Activated naive CD4-positive, alpha-beta T cell treated with anti-CD3 and anti-CD28 coated beads for 36 hours (primary cell): ENCODE results near the gene SLC5A2. TPM values are rescaled to one million over a fixed set of nuclear protein-coding genes. Genes with fewer than 3 reads are reported as not detected.
"Not testable (repeated sequence)": the region's sequence is repeated elsewhere in the genome, so short reads cannot be mapped to it uniquely, and the experiment has no call there.

ENCODE experiments used
- CTCF ChIA-PET: fragments of 350-600 bp; sonication (Branson Sonifier 250); formaldehyde crosslinking; loops from one replicate; lab custom pipeline; 2021; ENCODE audit warnings: antibody characterized with exemption; lab: Charles Lee
- DNase-seq: peaks from one replicate; pipeline ENCODE4 v3.0.0-alpha.2; 2020
- H3K27ac Mint-ChIP-seq: one replicate; pipeline ENCODE4 v1.8.0; 2021; ENCODE audit warnings: mild to moderate bottlenecking, mixed read lengths
- H3K27me3 Mint-ChIP-seq: one replicate; pipeline ENCODE4 v1.8.0; 2021; ENCODE audit warnings: low read depth, mixed read lengths
- H3K36me3 Mint-ChIP-seq: one replicate; pipeline ENCODE4 v1.8.0; 2021; ENCODE audit warnings: low read depth, mixed read lengths
- H3K4me1 Mint-ChIP-seq: one replicate; pipeline ENCODE4 v1.8.0; 2021; ENCODE audit warnings: low read depth, mixed read lengths
- H3K4me3 Mint-ChIP-seq: one replicate; pipeline ENCODE4 v1.8.0; 2021; ENCODE audit warnings: mild to moderate bottlenecking, moderate library complexity, mixed read lengths
- H3K9me3 Mint-ChIP-seq: one replicate; pipeline ENCODE4 v1.8.0; 2021; ENCODE audit warnings: mixed read lengths
- intact Hi-C: fragments of 100-400 bp; cut with micrococcal nuclease; formaldehyde crosslinking; loops from one replicate; pipeline ENCODE4 v1.15.1; 2023
- total RNA-seq, 2 experiments: library from RNA; stranded (reverse); gene quantifications; one replicate each; pipeline ENCODE4 v1.2.3, GENCODE V29; 2021

Gene SLC5A2
- total RNA-seq, 2 experiments from 2014 or later = not detected

GRCh38 chr16:31513126-31513525 is 30.2 kb downstream of the SLC5A2 start:
- no peak for DNase-seq
- H3K27me3 Mint-ChIP-seq = no peaks in the 10 kb centered on the region
- peaks cover 11% of the 10 kb centered on the region for H3K4me1 Mint-ChIP-seq
- CTCF ChIA-PET = no interaction called here
- no peaks in the 10 kb centered on the region for H3K9me3 Mint-ChIP-seq
- H3K4me3 Mint-ChIP-seq = no peak overlapping the region
- intact Hi-C loops = no loop called here
- no peaks in the 10 kb centered on the region for H3K36me3 Mint-ChIP-seq
- no peak overlapping the region for H3K27ac Mint-ChIP-seq

- Mint-ChIP-seq H3K27ac (no peak overlapping the region), H3K4me3 (no peak overlapping the region), H3K36me3 (no peaks in the 10 kb centered on the region), H3K4me1 (peaks cover 11% of the 10 kb centered on the region), H3K27me3 (no peaks in the 10 kb centered on the region), H3K9me3 (no peaks in the 10 kb centered on the region)
- intact Hi-C loops = no loop called here
- DNase-seq = no peak
- CTCF ChIA-PET = no interaction called here
These were observed 31.0 kb downstream of the SLC5A2 start for GRCh38 chr16:31513884-31514283.

- no peaks in the 10 kb centered on the region for H3K36me3 Mint-ChIP-seq
- no peaks in the 10 kb centered on the region for H3K9me3 Mint-ChIP-seq
- intact Hi-C loops = no loop called here
- H3K27me3 Mint-ChIP-seq = no peaks in the 10 kb centered on the region
- no peak overlapping the region for H3K4me3 Mint-ChIP-seq
- no peak overlapping the region for H3K27ac Mint-ChIP-seq
- CTCF ChIA-PET = no interaction called here
- H3K4me1 Mint-ChIP-seq = no peaks in the 10 kb centered on the region
- DNase-seq = no peak
These were observed 35.0 kb downstream of the SLC5A2 start for GRCh38 chr16:31517800-31518402.

GRCh38 chr16:31519759-31520431 is 37.0 kb downstream of the SLC5A2 start:
- H3K9me3 Mint-ChIP-seq = no peaks in the 10 kb centered on the region
- no peaks in the 10 kb centered on the region for H3K27me3 Mint-ChIP-seq
- H3K4me3 Mint-ChIP-seq = no peak overlapping the region
- CTCF ChIA-PET = interaction anchor here (0.5 kb wide), 1 partner anchor 312 kb away, joined by 3 read pairs; no protein-coding TSS in a partner anchor
- no peaks in the 10 kb centered on the region for H3K36me3 Mint-ChIP-seq
- no peak for DNase-seq
- intact Hi-C loops = no loop called here
- H3K27ac Mint-ChIP-seq = no peak overlapping the region
- H3K4me1 Mint-ChIP-seq = no peaks in the 10 kb centered on the region

GRCh38 chr16:31521368-31521767 is 38.4 kb downstream of the SLC5A2 start:
- DNase-seq = no peak
- no peak overlapping the region for H3K27ac Mint-ChIP-seq
- H3K27me3 Mint-ChIP-seq = no peaks in the 10 kb centered on the region
- no peaks in the 10 kb centered on the region for H3K36me3 Mint-ChIP-seq
- H3K9me3 Mint-ChIP-seq = no peaks in the 10 kb centered on the region
- CTCF ChIA-PET = no interaction called here
- no peak overlapping the region for H3K4me3 Mint-ChIP-seq
- H3K4me1 Mint-ChIP-seq = no peaks in the 10 kb centered on the region
- intact Hi-C loops = no loop called here

- no peaks in the 10 kb centered on the region for H3K9me3 Mint-ChIP-seq
- DNase-seq = no peak
- no peak overlapping the region for H3K4me3 Mint-ChIP-seq
- no peaks in the 10 kb centered on the region for H3K27me3 Mint-ChIP-seq
- no peaks in the 10 kb centered on the region for H3K4me1 Mint-ChIP-seq
- intact Hi-C loops = no loop called here
- no peak overlapping the region for H3K27ac Mint-ChIP-seq
- H3K36me3 Mint-ChIP-seq = no peaks in the 10 kb centered on the region
- CTCF ChIA-PET = no interaction called here
These were observed 39.1 kb downstream of the SLC5A2 start for GRCh38 chr16:31522071-31522470.

- CTCF ChIA-PET, H3K27ac Mint-ChIP-seq: not testable (repeated sequence)
These were observed 40.8 kb downstream of the SLC5A2 start for GRCh38 chr16:31523768-31524167.

GRCh38 chr16:31525113-31525512 is 42.2 kb downstream of the SLC5A2 start:
- no peaks in the 10 kb centered on the region for H3K9me3 Mint-ChIP-seq
- intact Hi-C loops = loop anchor here (5.0 kb wide), 1 partner anchor 342 kb away; no protein-coding TSS in a partner anchor

More at GRCh38 chr16:31523768-31524167, 40.8 kb downstream of the SLC5A2 start:
- peaks cover 13% of the 10 kb centered on the region for H3K4me1 Mint-ChIP-seq
- H3K9me3 Mint-ChIP-seq, H3K36me3 Mint-ChIP-seq, intact Hi-C loops, H3K27me3 Mint-ChIP-seq, H3K4me3 Mint-ChIP-seq, DNase-seq: not testable (repeated sequence)

GRCh38 chr16:31527734-31528274 is 44.9 kb downstream of the SLC5A2 start, which contains the start of gene AHSP:
AHSP (plus strand) TSS chr16:31527900; CDS start chr16:31528140, 240 bp downstream.
- CTCF ChIA-PET = interaction anchor here (0.6 kb wide), 1 partner anchor 29 kb away, joined by 3 read pairs; no protein-coding TSS in a partner anchor

More at GRCh38 chr16:31525113-31525512, 42.2 kb downstream of the SLC5A2 start:
- no peak for DNase-seq
- H3K27ac Mint-ChIP-seq = no peak overlapping the region
- peaks cover 21% of the 10 kb centered on the region for H3K4me1 Mint-ChIP-seq
- CTCF ChIA-PET = no interaction called here
- H3K4me3 Mint-ChIP-seq = no peak overlapping the region
- no peaks in the 10 kb centered on the region for H3K36me3 Mint-ChIP-seq
- peaks cover 6% of the 10 kb centered on the region for H3K27me3 Mint-ChIP-seq

GRCh38 chr16:31528523-31529107 is 45.7 kb downstream of the SLC5A2 start:
- Mint-ChIP-seq H3K4me3 (peak overlapping the region; percentile 22), H3K4me1 (peaks cover 21% of the 10 kb centered on the region), H3K27ac (no peak overlapping the region), H3K27me3 (peaks cover 8% of the 10 kb centered on the region), H3K36me3 (no peaks in the 10 kb centered on the region), H3K9me3 (no peaks in the 10 kb centered on the region)
- intact Hi-C loops = loop anchor here (2.0 to 5.0 kb wide), 2 partner anchors 20 to 339 kb away; partner anchors contain the start of gene RUSF1
- DNase-seq = no peak
- CTCF ChIA-PET = no interaction called here

More at GRCh38 chr16:31527734-31528274, 44.9 kb downstream of the SLC5A2 start, which contains the start of gene AHSP:
- Mint-ChIP-seq H3K27me3 (peaks cover 8% of the 10 kb centered on the region), H3K27ac (no peak within 1 kb of the TSS), H3K4me1 (peaks cover 21% of the 10 kb centered on the region), H3K36me3 (no peaks in the 10 kb centered on the region), H3K9me3 (no peaks in the 10 kb centered on the region), H3K4me3 (no peak within 1 kb of the TSS)
- DNase-seq = peak; percentile 63
- intact Hi-C loops = loop anchor here (2.0 to 5.0 kb wide), 2 partner anchors 19 to 339 kb away; partner anchors contain the start of gene RUSF1

GRCh38 chr16:31529108-31529936 is 46.4 kb downstream of the SLC5A2 start:
- no peaks in the 10 kb centered on the region for H3K9me3 Mint-ChIP-seq
- H3K4me3 Mint-ChIP-seq = peak overlapping the region; percentile 22
- DNase-seq = peak; percentile 27
- intact Hi-C loops = loop anchor here (2.0 to 5.0 kb wide), 2 partner anchors 21 to 338 kb away; partner anchors contain the start of gene RUSF1
- no peak overlapping the region for H3K27ac Mint-ChIP-seq
- peaks cover 8% of the 10 kb centered on the region for H3K27me3 Mint-ChIP-seq
- CTCF ChIA-PET = no interaction called here
- H3K36me3 Mint-ChIP-seq = no peaks in the 10 kb centered on the region
- peaks cover 21% of the 10 kb centered on the region for H3K4me1 Mint-ChIP-seq
